ENCODE measurements around the gene ZBTB48.
A peak's percentile ranks its signal among the peaks of the same experiment; 100 is the strongest.
"Not testable (repeated sequence)": the region's sequence is repeated elsewhere in the genome, so short reads cannot be mapped to it uniquely, and the experiment has no call there.

The ZBTB48 gene

GRCh38 chr1:6554031-6554906 lies 25.5 kb upstream of the ZBTB48 start, which contains the start of gene NOL9:
Gene NOL9 (minus strand): TSS chr1:6554513. CDS start chr1:6554502, 11 bp downstream.
- Histone ChIP-seq H3K9me3 (replicated peaks; ENCODE audit: low read length) (no peaks in the 10 kb centered on the region), H3K4me3 (ENCODE audit: low read length) (peak within 1 kb of the TSS; percentile 96), H3K4me1 (ENCODE audit: control insufficient read depth, insufficient read depth, low read length) (peaks cover 17% of the 10 kb centered on the region), H3K36me3 (ENCODE audit: insufficient read depth, low read length) (peaks cover 9% of the 10 kb centered on the region), H3K27me3 (ENCODE audit: control insufficient read depth, insufficient read depth, low read length) (no peaks in the 10 kb centered on the region), H3K4me2 (ENCODE audit: low read length) (peak within 1 kb of the TSS; percentile 81), H3K9ac (ENCODE audit: low read depth, low read length) (peak within 1 kb of the TSS; percentile 99)

DNA sequence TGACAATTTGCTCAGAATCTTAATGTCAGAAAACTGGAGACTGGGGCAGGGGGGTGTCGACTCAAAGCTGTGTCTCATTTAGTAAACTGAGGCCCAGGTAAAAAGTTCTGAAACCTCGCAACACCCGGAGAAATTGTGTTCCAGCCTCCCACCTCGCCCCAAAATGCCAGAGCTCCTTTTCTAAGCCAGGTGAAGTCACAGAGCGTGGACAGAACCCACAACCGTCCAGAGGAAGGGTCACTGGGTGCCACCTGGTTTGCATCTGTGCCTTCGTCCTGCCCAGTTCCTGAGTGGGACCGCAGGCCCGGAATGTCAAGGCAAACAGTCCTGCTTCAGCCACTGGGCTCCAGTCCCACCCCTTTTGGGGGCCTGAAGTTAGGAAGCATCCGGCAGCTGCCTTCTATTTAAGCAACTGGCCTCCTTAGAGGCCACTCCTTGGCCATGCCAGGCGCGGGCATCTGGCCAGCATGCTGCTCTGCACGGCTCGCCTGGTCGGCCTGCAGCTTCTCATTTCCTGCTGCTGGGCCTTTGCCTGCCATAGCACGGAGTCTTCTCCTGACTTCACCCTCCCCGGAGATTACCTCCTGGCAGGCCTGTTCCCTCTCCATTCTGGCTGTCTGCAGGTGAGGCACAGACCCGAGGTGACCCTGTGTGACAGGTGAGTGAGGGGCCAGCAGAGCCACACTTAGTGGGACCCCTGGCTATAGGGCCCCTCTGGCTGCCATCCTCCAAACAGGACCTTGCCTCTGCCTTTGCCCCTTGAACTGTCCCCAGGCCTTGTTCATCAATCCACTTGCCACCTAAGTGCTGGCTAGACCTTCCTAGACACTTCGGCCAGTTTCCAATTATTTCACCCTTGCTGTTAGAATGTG lies 24.7 kb upstream of the ZBTB48 start, which contains the start of gene TAS1R1:
TSS of gene TAS1R1 (plus strand) at position 401 of the 872 bp plus-strand sequence. CDS start at position 468, 67 bp downstream.
- H3K4me1 ChIP-seq (ENCODE audit: control insufficient read depth, insufficient read depth, low read length), result peaks cover 17% of the 10 kb centered on the region
- peaks cover 3% of the 10 kb centered on the region for H3K36me3 ChIP-seq (ENCODE audit: insufficient read depth, low read length)

GRCh38 chr1:6557597-6557996 lies 22.2 kb upstream of the ZBTB48 start:
- H3K4me2 ChIP-seq (ENCODE audit: low read length), result no peak overlapping the region
- H3K27me3 ChIP-seq (ENCODE audit: control insufficient read depth, insufficient read depth, low read length), result no peaks in the 10 kb centered on the region
- H3K4me3 ChIP-seq (ENCODE audit: low read length), result no peak overlapping the region
- H3K9ac ChIP-seq (ENCODE audit: low read depth, low read length), result no peak overlapping the region
- H3K9me3 ChIP-seq (replicated peaks; ENCODE audit: low read length), result no peaks in the 10 kb centered on the region
- H3K36me3 ChIP-seq (ENCODE audit: insufficient read depth, low read length), result no peaks in the 10 kb centered on the region
- peaks cover 17% of the 10 kb centered on the region for H3K4me1 ChIP-seq (ENCODE audit: control insufficient read depth, insufficient read depth, low read length)

More for the DNA sequence above, 24.7 kb upstream of the ZBTB48 start, which contains the start of gene TAS1R1:
- Histone ChIP-seq H3K9ac (ENCODE audit: low read depth, low read length) (peak within 1 kb of the TSS; percentile 99), H3K4me2 (ENCODE audit: low read length) (peak within 1 kb of the TSS; percentile 81), H3K9me3 (replicated peaks; ENCODE audit: low read length) (no peaks in the 10 kb centered on the region), H3K4me3 (ENCODE audit: low read length) (peak within 1 kb of the TSS; percentile 96), H3K27me3 (ENCODE audit: control insufficient read depth, insufficient read depth, low read length) (no peaks in the 10 kb centered on the region)

GRCh38 chr1:6559161-6559560 lies 20.6 kb upstream of the ZBTB48 start:
- not testable (repeated sequence) for H3K4me2 ChIP-seq (ENCODE audit: low read length); H3K27me3 ChIP-seq (ENCODE audit: control insufficient read depth, insufficient read depth, low read length); H3K36me3 ChIP-seq (ENCODE audit: insufficient read depth, low read length); H3K9me3 ChIP-seq (replicated peaks; ENCODE audit: low read length); H3K4me3 ChIP-seq (ENCODE audit: low read length); H3K9ac ChIP-seq (ENCODE audit: low read depth, low read length)
- peaks cover 11% of the 10 kb centered on the region for H3K4me1 ChIP-seq (ENCODE audit: control insufficient read depth, insufficient read depth, low read length)

DNA sequence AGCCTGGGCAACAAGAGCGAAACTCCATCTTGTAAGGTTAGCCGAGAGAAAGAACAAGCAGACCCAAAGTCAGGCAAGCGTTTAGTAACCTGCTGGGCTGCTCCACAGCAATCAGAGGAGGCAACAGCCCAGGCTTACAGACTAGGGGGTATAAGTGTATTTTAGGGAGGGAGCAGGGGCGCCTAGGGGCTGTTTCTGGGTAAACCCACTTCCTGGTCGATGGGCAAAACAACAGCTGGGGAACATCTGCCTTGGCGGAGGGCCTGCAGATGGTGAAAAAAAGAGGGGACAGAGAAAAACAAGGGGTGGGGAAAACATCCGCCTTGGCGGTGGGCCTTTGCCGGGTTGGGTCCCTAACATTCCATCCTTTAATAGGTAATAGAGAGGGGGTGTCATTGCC lies 19.5 kb upstream of the ZBTB48 start:
- peaks cover 3% of the 10 kb centered on the region for H3K4me1 ChIP-seq (ENCODE audit: control insufficient read depth, insufficient read depth, low read length)
- H3K4me3 ChIP-seq (ENCODE audit: low read length), result no peak overlapping the region
- no peaks in the 10 kb centered on the region for H3K36me3 ChIP-seq (ENCODE audit: insufficient read depth, low read length)
- H3K9ac ChIP-seq (ENCODE audit: low read depth, low read length), result no peak overlapping the region
- H3K9me3 ChIP-seq (replicated peaks; ENCODE audit: low read length), result no peaks in the 10 kb centered on the region
- H3K27me3 ChIP-seq (ENCODE audit: control insufficient read depth, insufficient read depth, low read length), result peaks cover 7% of the 10 kb centered on the region
- H3K4me2 ChIP-seq (ENCODE audit: low read length), result no peak overlapping the region

DNA sequence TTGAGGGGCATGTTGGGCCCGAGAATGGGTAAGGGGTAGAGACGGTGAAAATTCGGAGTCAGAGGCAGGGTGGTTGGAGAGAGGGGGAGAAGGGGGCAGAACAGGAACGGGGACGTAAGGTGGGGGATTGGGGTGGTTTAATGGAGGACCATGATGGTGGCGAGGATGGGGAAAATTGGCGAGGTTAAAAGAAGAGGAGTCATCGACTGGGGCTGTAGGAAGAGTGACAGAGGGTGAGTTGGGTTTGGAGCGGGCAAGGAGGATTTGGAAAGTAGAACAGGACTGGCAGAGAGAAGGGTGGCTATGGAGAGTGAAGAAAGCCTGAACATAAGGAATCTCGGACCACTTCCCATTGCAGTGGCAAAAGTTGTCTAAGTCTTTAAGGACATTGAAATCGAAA lies 10.8 kb upstream of the ZBTB48 start:
- Histone ChIP-seq H3K9me3 (replicated peaks; ENCODE audit: low read length) (peaks cover 5% of the 10 kb centered on the region), H3K4me3 (ENCODE audit: low read length) (no peak overlapping the region), H3K9ac (ENCODE audit: low read depth, low read length) (no peak overlapping the region), H3K4me2 (ENCODE audit: low read length) (no peak overlapping the region), H3K4me1 (ENCODE audit: control insufficient read depth, insufficient read depth, low read length) (no peaks in the 10 kb centered on the region), H3K36me3 (ENCODE audit: insufficient read depth, low read length) (no peaks in the 10 kb centered on the region), H3K27me3 (ENCODE audit: control insufficient read depth, insufficient read depth, low read length) (peaks cover 24% of the 10 kb centered on the region)

DNA sequence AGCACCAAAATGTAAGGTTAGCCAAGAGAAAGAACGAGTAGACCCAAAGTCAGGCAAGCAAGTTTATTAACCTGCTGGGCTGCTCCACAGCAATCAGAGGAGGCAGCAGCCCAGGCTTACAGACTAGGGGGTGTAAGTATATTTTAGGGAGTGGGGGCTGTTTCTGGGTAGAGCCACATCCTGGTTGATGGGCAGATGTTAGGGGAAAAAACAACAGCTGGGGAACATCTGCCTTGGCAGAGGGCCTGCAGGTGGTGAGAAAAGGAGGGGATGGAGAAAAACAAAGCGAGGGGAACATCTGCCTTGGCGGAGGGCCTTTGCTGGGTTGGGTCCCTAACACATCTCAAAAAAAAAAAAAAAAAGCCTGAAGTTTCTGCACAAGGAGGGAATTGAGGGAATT lies 9.7 kb upstream of the ZBTB48 start:
- H3K4me1 ChIP-seq (ENCODE audit: control insufficient read depth, insufficient read depth, low read length), result no peaks in the 10 kb centered on the region
- H3K9me3 ChIP-seq (replicated peaks; ENCODE audit: low read length), result peaks cover 5% of the 10 kb centered on the region
- H3K9ac ChIP-seq (ENCODE audit: low read depth, low read length), result no peak overlapping the region
- peaks cover 16% of the 10 kb centered on the region for H3K27me3 ChIP-seq (ENCODE audit: control insufficient read depth, insufficient read depth, low read length)
- no peak overlapping the region for H3K4me3 ChIP-seq (ENCODE audit: low read length)
- H3K4me2 ChIP-seq (ENCODE audit: low read length), result no peak overlapping the region
- H3K36me3 ChIP-seq (ENCODE audit: insufficient read depth, low read length), result no peaks in the 10 kb centered on the region

- no peak overlapping the region for H3K9ac ChIP-seq (ENCODE audit: low read depth, low read length)
- peaks cover 16% of the 10 kb centered on the region for H3K27me3 ChIP-seq (ENCODE audit: control insufficient read depth, insufficient read depth, low read length)
- no peak overlapping the region for H3K4me2 ChIP-seq (ENCODE audit: low read length)
- H3K36me3 ChIP-seq (ENCODE audit: insufficient read depth, low read length), result no peaks in the 10 kb centered on the region
- H3K4me1 ChIP-seq (ENCODE audit: control insufficient read depth, insufficient read depth, low read length), result no peaks in the 10 kb centered on the region
- H3K4me3 ChIP-seq (ENCODE audit: low read length), result no peak overlapping the region
- peaks cover 5% of the 10 kb centered on the region for H3K9me3 ChIP-seq (replicated peaks; ENCODE audit: low read length)
Observed at GRCh38 chr1:6570987-6571386, 8.8 kb upstream of the ZBTB48 start.

- Histone ChIP-seq H3K4me2 (ENCODE audit: low read length) (no peak overlapping the region), H3K4me1 (ENCODE audit: control insufficient read depth, insufficient read depth, low read length) (no peaks in the 10 kb centered on the region), H3K9me3 (replicated peaks; ENCODE audit: low read length) (peaks cover 5% of the 10 kb centered on the region), H3K27me3 (ENCODE audit: control insufficient read depth, insufficient read depth, low read length) (peaks cover 13% of the 10 kb centered on the region), H3K4me3 (ENCODE audit: low read length) (no peak overlapping the region), H3K9ac (ENCODE audit: low read depth, low read length) (no peak overlapping the region), H3K36me3 (ENCODE audit: insufficient read depth, low read length) (no peaks in the 10 kb centered on the region)
Observed at GRCh38 chr1:6572653-6573383, 7.0 kb upstream of the ZBTB48 start.

- no peak overlapping the region for H3K4me3 ChIP-seq (ENCODE audit: low read length)
- H3K9me3 ChIP-seq (replicated peaks; ENCODE audit: low read length), result peaks cover 5% of the 10 kb centered on the region
- H3K36me3 ChIP-seq (ENCODE audit: insufficient read depth, low read length), result no peaks in the 10 kb centered on the region
- H3K4me2 ChIP-seq (ENCODE audit: low read length), result no peak overlapping the region
- H3K4me1 ChIP-seq (ENCODE audit: control insufficient read depth, insufficient read depth, low read length), result peaks cover 2% of the 10 kb centered on the region
- peaks cover 13% of the 10 kb centered on the region for H3K27me3 ChIP-seq (ENCODE audit: control insufficient read depth, insufficient read depth, low read length)
- H3K9ac ChIP-seq (ENCODE audit: low read depth, low read length), result no peak overlapping the region
Observed at GRCh38 chr1:6574025-6574620, 5.7 kb upstream of the ZBTB48 start.
